Limb (tissue), 2 donors: ENCODE data around the gene LRFN4.

Experiments used
- DNase-seq, 2 donors: peaks; one replicate each; pipeline ENCODE4 v3.0.0-alpha.2; 2016; ENCODE audit errors: extremely low spot score in 2 of 2

Gene LRFN4

DNA sequence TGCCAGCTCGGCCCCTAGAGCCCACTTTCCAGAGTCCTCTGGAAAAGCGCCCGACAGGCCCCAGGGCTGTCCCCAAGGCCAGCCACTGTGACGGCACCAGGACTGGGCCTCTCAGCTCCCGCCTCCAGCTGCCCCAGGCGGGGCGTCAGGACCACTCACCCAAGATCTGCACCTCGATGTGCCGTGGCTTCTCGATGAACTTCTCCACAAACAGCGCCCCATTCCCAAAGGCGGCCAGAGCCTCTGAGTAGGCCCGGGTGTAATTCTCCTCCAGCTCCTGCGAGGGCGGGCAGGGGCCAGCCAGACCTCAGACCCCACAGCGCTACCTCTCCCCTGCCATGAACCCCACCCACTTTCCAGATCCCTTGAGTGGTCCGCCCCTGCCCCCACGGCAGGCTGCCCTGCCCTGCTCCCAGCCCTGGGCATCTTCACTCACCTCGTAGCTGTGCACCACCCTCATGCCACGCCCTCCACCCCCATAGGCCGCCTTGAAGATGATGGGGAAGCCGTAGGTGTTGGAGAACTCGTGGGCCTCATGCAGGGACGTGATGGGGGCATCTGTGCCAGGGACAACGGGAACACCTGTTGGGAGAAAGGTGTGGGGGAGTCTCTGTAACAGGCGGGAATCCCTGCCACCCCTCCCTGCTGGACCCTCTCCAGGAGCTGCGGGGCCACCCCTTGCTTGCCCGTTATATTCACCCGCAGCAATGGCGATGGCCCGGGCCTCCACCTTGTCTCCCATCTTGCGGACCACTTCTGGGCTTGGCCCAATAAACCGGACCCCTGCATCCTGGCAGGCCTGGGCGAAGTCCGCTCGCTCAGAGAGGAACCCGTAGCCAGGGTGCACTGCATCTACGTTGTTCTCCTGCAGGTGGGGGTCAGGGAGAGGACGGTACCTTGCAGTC lies 14.0 kb downstream of the LRFN4 start:
- no peak for DNase-seq

DNA sequence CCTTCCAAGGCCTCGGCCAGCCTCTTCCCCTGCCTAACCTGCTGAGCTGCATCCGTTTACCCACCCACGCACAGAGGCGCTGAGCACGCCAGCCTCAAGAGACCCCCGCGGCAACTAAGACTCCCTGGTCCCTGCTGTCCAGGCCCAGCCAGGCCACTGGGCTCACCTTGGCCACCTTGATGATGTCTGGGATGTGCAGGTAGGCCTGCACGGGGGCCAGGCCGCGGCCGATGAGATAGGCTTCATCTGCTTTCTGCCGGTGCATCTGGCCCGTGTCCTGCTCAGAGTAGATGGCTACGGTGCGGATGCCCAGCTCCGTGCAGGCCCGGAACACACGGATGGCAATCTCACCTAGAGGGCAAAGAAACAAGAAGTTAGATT lies 14.6 kb downstream of the LRFN4 start:
- DNase-seq = no peak

DNA sequence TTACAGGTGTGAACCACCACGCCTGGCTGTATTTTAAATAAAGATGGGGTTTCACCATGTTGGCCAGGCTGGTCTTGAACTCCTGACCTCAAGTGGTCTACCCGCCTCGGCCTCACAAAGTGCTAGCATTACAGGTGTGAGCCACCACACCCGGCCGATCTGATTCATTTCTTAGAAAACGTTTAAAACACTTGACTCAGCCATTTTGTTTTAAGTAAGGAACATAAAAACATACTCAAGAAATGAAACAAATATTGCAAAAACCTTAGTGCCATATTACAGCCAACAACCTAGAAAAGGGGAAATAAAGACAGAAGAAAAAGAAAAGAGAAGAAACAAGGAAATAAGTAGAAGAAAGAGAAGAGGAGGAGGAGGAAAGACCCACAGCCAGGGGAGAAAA lies 17.4 kb downstream of the LRFN4 start:
- no peak for DNase-seq

DNA sequence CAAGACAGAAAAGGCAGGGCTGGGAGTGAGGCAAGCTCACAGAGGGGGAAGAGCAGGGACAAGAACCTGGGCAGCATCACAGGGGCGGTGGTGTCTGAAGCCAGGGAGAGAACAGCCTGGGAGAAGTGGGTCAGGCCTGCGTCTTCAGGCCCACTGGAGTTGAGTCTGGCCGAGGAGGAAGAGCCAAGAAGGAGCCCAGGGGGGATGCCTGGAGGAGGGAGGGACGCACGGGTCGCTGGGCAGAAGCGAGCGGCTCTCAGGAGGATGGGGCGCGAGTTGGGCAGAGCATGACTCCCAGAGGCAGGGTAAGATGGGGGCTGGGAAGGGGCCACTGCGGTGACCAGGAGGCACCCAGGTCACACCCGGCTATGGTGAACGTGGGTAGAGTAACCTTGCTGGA lies 18.5 kb downstream of the LRFN4 start:
- no peak for DNase-seq

DNA sequence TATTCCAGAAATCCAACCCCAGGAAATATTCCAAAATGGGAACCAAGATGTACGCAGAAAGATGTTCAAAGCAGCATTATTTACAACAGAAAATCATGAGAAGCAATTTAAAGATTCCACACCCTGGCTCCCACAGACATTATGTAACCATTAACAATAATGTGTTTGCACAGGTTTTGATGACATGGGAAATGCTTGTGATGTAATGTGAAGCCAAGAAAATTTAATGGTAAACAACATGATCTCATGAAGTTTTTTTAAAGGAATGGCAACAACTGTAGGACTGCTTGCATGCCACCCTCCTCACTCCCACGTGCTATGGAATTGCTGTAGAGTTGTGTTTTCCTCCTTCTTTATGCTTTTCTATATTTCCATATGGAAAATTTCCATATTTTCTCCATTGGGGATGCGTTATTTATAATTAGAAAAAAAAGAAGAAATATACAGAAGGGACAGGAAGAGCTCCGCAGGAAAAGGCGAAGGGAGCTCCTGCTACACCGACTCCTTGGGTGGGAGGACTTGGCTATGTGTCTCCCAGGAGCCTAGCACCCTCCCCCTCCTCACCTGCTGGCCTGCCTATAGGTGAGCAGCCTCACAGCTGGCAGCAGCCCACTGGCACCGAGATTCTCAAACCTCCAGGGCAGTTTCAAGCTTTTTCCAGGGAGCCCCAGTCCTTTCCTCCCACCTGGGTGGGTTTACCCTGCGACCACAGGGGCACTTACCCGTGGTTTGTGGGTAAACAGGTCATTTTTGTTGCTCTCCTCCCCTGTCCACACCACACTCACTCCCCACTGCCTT lies 20.9 kb downstream of the LRFN4 start:
- DNase-seq = no peak

DNA sequence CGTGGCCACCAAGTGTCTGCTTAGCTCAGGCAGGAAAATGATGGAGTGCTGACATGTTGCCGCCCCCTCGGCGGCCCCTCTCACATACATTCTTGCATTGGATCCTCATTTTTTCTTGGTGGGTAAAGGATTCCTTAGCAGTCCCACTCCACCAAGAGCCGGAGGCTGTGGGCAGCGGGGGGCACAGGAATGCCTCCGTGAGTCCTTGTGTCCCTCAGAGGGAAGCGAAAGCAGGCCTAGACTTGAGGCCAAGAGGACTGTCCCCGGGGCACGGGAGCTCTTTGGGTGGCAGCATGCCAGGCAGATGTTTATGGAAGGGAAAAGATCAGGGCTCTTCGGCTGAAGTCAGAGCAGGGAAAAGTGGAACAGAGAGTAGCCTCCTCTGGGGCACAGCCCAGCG lies 21.6 kb downstream of the LRFN4 start:
- DNase-seq = peak in 1 of 2 donors; percentile 25

DNA sequence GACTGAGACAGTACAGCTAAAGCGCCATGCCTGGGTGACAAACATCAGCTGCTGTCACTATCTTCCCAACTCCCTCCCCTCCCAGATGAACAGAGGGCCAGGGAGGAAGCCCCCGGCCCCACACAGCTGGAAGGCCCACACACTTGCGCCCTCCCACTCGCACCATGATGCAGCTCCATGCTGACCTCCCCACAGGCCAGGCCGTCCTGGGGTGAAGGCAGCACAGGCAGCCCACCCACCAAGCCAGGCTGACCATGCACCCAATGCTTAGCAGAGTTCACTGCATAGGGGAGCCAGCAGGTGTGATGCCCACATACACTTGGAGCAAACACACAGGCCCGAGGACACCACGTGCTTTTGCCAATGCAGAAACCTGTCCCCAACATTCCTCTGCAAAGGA lies 22.1 kb downstream of the LRFN4 start:
- DNase-seq = no peak

DNA sequence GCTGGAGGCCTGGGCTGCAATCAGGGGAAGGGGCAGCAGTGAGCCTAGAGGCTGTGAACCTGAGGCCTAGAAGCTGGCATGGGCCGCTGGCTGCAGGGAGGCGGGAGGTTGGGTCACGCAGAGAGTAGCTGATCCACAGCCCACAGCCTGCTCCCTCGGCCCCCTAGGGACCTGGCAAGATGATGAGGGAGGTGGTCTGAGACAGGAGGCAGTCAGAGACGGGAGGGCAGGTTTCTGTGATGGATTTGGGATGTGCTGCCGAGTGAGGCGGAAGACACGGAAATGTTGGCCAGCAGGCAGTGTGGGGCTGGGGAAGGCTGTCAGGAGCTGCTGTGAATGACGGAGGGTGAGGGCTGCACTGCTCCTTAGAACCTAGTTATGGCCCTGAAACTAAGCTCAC lies 22.7 kb downstream of the LRFN4 start:
- no peak for DNase-seq

DNA sequence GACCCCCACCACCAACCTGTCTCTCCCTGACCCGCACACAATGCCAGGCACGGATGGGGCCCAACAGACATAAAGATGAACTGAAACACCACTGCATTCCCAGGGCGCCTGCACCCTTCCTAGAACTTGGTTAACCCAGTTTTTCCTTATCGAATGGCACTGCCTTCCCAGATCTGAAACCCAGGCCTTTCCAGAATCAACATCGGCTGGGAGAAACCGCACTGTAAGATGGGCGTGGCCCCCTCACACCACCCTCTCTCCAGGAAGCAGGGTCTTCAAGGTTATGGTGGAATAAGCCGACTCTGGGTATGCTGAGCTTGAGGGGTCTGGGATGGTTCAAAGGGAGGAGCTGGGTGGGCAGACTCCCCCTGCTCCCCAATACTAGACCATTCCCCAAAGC lies 23.1 kb downstream of the LRFN4 start:
- DNase-seq = no peak

DNA sequence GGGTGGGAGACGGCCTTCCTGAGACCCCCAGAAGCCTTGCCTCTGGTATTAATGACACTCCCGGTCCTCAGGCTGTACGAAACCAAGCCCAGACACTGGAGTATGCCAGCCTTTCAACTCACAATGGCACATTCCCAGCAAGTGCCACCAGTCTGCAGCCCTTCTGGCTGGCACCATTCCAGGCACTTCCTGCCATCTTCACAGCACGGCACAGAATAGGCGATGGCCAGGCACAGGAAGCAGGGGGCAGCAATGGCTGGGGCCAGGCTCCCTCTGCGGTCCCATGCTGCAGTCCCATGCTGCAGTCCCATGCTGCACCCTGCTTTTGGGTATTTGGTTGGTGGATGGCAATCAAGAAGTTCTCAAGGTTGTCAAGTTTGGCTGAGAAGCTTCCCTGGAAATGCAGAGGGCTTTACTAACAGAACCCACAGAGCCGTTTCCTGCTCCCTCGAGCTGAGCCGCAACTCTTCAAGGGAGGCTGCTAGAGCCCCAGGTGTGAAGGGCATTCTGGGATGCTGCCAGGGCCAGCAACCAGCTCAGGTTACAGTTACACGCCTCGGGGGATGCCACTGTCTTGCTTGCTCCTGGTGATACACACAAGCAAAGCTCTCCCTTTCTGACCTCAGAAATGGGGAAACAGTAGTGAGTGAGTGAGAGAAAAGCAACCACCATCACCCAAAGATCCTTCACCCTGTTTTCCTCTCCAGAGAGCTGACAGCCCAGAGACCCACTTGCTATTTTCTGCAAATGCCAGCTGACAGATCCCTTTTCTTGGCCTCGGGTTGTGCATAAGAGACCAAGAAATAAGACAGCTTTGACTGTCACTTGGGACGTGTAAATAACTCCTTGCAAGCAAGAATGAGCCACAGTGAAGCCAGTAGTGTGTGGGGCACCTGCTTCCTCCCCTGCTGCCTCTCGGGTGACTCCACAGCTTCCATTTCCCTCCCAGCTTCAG lies 23.9 kb downstream of the LRFN4 start:
- no peak for DNase-seq

DNA sequence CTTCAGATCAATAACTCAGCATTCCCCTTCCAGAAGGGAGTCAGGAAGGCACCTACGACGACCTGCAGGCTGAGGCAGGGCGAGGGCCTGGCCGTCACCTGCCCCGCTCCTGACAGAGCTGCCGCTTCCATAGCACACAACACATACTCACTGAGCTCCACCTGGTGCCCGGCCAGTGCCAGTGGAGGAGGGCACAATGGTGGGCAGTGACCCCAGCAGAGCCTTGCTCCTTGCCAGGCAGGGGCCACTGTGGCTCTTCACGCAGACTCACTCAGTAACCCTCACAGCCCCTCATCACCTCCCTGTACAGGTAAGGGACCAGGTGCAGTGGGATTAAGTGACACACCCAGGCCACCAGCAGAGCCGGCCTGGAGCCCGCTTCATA lies 24.6 kb downstream of the LRFN4 start:
- DNase-seq = no peak

DNA sequence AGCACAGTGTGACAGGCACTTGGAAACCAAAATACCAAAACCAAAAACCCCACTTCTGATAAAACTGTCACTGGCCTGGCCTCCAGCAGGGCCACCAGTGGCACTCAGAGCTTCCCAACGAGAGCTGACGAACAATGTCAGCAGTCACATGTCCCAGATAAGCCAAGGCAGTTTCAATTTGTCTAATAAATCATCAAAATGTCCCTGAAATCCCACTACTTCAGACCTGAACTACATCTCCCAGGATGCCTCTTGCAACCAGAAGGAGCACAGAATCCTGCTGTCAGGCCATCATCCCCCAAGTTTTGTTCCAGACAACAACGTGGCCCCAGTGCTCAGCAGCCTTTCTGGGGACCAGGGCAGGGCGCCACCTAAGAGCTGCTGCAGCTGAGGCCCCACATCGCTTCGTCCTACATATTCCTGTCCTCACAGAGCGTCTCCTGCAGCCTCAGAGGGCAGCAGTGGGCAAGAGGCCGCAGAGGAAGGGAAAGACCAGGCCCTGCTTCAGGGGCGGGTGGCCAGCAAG lies 25.1 kb downstream of the LRFN4 start:
- no peak for DNase-seq

DNA sequence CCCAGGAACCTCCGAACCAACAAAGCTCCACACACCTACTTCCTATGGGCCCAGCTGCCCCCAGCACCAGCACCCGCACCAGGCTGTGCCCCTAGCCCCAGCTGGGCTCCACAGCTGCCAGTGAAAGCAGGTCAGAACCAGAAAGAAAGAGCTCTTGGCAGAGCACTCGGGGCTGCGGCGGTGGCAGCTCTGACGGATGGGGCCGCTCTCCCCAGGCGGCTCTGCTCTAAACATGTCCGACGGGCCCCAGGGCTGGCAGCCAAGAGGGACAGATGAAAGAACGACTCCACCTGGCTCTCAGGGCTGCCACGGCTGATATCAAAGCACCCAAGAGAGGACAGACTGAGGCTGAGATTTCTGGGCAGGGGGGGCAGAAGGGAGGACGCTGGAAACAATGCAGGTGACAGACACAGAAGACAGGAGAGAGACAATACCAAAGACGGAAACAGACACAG lies 25.7 kb downstream of the LRFN4 start:
- peak in 1 of 2 donors; percentile 68 for DNase-seq

DNA sequence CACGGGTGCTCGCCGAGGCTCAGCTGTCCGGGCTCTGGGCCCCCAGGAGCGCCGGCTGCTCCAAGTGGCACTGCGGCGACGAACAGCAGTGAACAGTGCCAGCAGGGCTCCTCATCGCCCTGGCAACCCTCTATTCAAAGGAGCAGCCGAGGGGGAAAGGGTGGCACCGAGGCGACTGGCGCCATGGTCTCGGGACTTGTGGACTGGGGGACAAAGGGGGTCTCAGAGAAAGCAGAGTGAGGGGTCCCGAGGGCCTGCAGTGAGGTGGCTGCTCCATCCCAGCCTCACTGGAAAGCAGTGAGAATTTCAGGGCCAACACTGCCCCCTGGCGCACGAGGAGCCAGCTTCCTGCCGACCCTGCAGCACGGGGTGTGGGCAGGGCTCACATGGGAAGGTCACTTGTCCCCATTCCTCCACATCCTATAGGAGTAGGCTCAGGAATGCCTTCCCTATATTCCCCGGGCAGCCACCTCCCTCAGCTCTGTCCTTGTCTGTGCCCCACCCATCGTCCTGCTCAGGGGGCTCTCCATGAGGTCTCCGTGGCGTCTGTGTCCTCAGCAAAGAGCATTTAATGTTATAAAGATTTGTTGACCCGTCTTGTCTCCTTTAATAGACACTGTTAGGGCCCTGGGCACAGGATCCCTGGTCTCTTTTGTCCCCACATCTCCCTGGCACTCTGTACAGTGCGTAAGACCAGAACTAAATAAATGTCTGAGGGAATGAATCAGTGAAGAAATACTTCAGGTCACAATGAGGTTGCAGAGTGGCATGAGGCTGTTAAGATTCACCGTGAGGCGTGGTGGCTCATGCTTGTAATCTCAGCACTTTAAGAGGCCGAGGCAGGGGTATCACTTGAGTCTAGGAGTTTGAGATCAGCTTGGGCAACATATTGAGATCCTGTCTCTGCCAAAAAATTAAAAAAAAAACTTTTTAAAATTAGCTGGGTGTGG lies 26.4 kb downstream of the LRFN4 start:
- peak in 1 of 2 donors; percentile 84 for DNase-seq

DNA sequence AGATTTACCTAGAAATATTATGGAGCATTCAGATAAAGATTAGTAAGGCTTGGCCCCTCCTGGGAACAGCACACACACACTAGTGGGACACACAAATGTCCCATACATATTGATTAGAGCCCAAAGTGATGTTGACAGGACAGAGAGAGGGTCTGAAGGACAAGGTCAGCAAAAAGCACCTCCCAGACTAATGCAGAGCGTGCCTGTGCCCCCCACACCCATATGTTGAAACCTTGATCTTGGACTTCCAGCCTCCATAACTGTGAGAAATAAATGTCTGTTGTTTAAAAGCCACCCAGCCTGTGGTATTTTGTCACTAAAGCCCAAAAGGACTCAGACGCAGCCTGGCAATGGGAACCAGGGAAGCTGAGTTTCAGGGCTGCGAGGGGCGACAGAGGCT lies 27.6 kb downstream of the LRFN4 start:
- DNase-seq = no peak

DNA sequence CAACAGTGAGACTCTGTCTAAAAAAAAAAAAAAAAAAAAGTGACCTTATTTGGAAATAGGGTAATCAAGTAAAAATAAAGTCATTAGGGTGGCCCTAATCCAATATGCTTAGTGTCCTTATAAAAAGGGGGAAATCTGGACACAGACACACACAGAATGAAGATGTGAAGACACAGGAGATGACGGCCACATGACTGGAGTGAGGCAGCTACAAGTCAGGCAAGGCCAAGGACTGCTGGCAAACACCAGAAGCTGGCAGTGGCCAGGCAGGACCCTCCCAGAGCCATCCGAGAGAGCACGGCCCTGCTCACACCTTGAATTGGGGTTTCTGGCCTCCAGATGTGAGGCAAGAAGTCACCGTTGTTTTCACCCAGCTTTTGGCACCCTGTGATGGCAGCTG lies 28.6 kb downstream of the LRFN4 start:
- no peak for DNase-seq

DNA sequence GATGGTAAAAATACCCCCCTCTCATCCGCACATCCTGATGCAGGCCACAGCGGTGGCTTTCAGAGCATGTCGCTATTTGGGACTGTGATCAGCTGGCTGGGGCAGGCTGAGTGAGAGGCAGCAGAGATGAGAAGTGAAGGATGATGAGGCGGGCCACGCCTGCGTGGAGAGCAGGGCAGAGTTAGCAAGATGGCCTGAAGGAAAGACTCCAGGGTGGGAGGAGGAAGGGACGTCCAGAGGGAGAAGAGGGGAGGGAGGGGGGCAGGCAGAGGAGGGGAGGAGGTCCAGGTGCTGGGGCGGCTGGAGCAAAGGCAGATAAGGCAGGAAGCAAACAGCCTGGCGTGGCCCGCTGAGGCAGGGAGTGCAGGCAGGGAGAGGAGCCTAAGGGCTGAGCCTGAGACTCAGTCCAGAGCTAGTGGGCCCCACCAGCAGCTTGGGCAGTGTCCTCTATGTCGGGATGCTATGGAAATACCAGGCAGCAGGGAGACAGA lies 29.1 kb downstream of the LRFN4 start:
- DNase-seq = no peak

DNA sequence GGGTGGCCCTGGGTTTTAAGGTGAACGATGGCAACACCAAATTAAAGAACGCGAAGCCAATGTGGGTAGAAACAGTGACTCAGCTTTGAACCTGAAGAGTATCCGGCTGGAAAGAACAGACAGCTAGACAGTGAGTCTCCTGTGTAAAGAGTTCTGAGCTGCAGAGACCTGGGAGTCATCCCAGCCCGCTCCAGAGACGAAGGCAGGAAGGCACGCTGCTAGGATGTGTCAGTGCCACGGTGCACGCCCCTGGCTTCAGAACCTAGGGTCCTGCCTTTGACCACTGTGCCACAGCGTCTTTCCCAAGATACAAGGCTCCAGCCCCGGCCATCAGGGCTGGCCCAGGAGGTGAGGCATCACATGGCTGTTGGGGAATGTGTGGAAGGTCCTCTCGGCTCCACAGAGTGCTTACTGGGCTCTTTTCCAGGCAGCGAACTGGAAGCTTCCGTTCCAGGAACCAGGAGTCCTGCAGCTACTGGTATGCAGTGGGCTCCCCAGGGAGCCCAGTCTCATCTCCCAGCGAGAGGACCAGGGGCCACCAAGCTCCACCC lies 29.9 kb downstream of the LRFN4 start:
- no peak for DNase-seq

DNA sequence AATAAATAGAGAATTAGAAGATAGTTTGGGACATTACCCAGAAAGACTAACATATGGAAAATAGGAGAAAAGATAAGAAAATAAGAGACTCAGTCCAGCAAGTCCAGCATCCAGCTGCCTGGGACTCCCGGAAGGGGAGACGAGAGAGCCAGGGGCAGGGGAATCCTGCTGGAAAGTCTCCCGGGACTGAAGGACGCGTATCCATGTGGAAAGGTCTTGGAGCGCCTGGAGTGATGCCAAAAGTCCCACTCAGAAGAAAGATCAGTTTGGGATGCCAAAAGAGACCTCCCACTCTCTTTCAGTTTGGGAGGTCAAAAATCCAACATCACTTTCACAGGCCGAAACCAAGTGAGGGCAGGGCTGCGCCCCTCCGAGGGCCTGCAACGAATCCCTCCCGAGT lies 30.7 kb downstream of the LRFN4 start:
- no peak for DNase-seq

DNA sequence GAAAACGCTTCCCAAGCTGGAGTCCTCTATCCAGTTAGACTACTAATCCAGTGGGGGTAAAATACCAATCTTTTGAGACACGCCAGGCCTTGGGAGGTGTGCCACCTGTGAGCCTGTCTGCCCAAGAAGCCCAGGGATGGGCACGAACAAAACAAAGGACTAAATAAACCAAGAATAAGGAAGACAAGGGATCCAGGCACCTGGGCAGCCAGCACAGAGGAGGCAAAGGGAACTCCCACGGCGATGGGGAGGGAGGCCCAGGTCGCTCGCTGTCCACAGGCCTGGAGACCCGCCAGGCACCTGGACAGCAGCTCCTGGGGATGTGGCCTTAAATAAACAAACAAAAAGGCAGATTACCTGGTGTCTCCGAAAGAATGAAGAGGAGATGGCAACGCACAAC lies 31.4 kb downstream of the LRFN4 start:
- DNase-seq = no peak
